Measurements from ENCODE around the gene LRP8.
A peak's percentile ranks its signal among the peaks of the same experiment; 100 is the strongest.

LRP8 gene

DNA sequence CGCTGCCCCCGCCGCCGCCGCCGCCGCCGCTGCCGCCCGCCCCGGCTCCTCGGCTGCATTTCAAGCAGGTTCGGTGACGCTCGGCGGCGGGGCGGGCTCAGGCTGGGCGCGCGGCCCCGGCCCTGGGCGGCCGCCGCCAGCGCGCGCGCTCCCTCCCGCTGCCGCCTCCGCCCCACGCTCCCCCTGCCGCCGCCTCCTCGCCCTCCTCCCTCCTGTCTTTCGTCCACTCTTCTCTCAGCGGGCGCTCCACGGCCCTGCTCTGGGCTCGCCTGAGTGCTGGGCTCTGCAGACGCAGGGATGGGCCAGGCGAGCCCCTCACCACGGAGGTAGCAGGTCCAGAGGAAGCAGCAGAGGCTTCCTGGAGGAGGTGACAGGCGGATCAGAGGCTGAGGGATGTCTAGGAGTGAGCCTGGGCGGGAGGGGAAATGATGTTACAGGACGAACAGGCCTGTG, at the start of gene LRP8:
TSS of gene LRP8 (minus strand) at position 62 of the 453 bp plus-strand sequence. CDS start 158 bp downstream, outside the sequence.
- DNase-seq: no peak

DNA sequence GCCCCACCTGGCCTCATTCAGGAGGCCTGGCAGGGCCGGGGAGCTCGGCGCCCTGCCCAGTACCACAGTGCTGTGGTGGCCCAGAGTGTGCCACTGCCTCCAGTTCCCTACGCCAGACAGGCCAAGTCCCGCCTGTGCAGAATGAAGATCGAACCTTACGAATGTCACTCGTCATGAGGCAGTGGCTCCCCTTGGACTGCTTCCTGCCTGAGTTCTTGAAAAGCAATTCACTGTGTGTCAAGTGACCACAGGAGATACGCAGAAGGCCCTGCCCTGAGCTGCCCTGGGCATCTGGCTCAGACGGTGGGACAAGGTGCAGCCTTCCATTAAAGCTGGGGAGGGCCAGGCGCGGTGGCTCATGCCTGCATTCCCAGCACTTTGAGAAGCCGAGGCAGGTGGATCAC, 49.6 kb upstream of the LRP8 start:
- peak; percentile 32 for DNase-seq

DNA sequence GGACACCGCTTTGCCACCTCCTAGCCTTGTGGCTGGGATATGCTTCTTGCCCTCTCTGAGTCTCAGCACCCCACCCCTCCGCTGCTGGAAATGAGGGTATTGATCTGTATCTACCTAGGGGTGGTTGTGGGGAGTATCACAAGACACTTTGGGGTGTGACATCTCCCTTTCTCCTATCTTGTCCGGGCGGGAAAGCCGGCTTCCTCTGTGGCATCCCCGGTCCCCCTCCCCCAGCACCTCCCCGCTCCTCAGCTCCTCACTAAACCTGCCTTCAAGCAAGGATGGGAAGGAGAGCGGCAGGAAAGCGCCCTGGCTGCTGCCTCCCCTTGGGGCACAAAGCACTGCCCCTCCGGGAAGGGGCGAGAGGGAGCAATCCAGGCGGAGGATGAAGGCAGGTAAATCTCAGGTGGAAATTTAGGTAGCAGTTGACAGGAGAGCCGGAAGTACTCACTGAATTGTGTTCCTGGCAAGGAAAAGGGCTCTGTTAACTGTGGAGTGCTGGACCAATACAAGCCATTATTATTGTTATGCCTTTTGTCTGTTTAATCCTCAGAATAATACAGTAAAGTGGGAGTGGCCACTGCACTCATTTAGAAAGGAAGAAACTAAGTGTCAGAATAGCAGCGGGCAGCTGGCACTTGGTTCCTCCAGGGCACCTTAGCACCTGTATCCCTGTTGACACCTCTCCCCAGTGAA, 49.0 kb upstream of the LRP8 start:
- no peak for DNase-seq

DNA sequence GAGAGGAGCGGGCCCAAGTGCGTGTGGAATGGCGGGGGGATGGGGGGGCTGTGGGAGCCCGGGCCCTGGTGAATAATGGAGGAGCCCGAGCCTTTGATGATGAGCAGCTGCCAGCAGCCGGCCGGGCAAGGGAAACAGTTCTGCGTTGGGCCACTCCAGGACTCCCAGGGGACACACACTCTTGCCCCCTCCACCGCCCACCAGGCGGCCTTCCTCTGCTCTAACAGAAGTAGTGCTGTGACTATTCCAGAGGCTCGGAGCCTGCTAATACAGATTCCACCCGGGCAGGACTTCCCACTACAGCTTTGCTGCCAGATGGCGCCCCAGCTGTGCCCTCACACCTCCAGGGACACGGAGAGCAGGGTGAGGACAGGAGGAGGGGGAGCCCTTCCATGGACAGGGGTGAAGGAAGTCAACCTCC, 48.2 kb upstream of the LRP8 start:
- DNase-seq: peak; percentile 93

DNA sequence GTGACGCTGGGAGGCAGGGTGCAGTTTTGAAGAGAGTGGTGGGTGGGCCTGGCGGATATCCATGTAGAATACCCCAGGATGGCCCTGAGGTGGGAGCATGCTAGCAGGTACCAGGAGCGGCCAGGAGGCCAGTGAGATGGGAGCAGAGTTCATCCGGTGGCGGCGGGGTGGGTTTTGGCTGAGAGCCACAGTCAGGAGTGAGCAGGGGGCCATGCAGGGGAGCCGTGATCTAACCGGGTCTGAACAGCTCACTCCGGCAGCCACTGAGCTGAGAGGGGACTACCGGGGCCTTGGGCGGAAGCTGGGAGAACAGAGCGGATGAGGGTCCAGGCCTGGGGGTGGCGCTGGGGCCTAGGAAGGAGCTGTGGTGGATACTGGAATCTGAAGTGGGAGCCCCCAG, 47.6 kb upstream of the LRP8 start:
- DNase-seq: no peak

DNA sequence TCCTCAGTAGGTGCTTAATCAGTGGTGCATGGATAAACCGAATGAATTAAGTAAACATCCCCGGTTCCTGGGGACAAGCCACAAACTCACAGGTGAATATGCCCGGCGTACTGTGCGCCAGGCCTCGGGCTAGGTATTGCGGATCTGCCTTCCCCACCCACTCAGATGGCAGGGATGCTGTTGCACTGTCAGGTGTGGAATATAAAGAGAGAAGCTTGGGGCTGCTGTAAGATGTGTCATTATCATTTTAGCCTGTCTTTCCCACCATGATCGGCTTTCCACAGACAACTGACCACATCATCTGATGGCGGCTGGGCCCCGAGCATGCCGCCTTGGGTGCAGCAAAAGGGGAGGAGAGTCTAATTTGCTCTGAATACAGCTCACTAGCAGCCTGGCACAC, 45.4 kb upstream of the LRP8 start:
- DNase-seq: no peak

DNA sequence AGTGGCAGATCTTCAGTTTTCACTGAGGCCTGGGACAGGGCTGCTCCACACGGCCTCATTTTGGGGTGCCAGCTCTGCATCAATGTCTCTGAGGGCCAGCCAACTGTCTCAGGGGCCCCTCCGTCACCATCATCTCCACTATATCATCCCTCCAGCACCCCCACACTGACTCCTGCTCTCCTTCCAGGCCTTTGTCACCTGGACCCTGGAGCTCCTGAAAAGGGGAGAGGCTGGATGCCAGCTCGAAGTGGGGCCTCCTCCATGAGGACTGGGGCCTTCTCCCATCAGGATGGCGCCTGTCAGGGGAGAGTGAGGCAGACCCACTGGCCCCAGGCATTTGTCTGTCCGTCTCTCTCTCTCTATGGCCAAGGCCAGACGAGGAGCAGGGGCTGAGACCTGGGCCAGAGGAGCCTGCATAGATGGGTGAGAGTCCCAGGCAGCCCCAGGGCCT, 44.7 kb upstream of the LRP8 start:
- no peak for DNase-seq

DNA sequence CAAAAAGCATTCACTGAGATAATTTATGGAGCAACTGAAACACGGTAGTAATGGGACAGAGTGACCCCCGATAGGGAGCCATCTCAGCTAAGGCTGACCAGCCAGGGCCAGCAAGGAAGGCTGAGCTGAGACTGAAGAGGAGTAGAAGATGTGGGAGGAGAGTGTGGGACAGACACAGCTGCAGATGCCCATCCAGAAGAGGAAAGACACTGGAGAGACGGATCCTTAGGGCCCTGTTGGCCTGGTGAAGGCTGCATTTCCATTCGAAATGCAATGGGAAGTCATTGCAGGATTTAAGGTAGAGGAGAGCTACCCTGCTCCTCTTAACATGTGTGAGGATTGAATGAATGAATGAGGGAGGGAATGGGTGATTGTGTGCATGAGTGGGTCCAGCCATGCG, 44.0 kb upstream of the LRP8 start:
- DNase-seq: no peak

DNA sequence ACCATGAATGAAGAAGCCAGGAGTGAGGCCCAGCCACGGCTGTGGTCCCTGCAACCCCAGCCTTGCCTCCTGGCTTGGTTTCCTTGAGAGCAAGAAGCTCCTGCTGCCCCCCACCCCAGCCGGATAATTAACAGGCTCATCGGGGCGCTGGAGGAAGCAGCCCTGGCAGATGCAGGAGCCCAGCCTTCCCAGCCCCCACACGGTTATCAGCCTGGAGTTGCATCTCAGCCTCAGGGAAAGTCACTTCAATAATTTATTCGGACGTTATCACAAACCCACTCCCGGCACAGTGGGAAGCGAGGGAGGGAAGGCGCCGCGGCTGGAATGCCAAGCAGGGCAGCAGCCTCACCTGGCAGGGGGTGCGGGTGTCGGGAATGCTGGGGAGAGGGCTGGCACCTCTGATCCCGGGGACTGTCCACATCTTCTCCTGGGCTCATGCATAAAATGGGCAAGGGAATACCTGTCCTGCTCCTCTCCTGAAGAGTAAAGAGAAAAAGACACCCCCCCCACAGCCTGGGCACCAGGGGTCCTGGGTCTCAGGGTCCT, 43.3 kb upstream of the LRP8 start:
- no peak for DNase-seq

DNA sequence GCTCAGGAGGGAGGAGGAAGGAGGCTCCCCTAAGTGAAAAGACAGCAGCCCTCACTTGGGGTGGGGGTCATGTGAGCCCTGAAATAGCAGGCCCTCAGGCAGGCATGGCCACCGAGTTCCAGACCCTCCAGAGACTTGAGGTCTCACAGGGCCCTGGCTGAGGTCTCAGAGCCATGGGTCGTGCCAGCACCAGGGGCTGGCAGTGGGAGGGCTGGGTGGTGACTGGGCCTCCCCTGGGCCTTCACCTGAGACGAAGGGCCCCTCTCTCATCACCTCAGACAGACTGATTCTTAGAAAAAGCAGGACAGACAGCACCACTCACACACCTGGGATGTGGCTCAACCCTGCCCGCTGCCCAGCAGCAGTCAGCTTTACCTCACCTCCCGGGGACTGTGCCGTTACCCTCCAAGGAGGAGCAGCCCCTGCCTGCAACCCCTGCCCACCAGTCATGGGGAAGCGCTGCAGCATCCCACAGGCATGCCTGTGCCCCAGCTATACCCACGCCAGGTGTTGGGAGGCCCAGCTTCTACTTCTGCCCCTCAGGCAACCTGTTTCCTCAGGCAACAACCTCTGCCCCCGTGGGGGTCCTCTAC, 42.6 kb upstream of the LRP8 start:
- no peak for DNase-seq

DNA sequence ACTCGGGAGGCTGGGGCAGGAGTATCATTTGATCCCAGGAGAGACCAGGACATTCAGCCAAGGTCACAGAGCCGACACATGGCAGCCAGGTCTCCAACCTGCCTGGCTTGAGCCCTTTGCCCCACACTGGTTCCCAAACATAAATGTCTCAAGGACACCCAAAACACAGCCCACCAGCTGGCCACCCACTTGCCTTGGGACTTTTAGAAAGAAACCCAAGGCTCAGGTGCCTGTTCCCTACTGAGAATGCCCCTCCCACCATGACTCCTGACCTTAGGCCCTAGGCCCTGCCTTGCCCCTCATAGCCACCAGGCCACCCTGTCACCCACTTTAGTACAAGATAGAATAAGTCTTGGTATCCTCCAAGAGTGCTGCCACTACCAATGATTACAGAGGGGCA, 41.9 kb upstream of the LRP8 start:
- DNase-seq: no peak

DNA sequence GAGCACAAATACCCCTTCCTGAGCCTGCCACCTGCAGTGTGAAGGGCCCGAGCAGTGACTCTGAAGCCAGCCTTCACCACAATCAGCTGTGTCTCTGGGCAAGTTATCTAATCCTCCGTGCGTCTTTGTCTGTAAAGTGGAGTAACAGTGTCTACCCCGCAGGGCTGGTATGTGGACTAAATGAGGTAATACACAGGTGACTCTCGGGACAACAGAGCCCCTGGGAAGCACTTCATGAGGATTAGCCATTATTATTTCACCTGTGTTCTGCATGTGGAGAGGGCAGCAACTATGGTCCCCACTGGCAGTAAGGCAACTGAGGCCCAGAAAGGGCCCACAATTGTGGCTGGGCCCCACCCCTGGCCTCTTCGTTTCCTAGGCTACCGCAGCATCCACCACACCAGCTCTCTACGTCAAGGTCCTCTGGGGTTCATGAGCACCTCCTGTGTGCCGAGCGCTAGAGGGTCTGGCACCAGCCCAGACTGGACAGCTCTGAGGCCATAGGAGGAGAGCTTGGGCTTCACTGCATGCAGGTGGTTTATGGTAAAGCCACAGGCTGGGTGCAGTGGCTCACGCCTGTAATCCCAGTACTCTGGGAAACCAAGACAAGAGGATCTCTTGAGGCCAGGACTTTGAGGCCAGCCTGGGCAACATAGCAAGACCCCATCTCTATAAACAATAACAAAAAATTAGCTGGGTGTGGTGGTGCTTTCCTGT, 41.3 kb upstream of the LRP8 start:
- DNase-seq: no peak

DNA sequence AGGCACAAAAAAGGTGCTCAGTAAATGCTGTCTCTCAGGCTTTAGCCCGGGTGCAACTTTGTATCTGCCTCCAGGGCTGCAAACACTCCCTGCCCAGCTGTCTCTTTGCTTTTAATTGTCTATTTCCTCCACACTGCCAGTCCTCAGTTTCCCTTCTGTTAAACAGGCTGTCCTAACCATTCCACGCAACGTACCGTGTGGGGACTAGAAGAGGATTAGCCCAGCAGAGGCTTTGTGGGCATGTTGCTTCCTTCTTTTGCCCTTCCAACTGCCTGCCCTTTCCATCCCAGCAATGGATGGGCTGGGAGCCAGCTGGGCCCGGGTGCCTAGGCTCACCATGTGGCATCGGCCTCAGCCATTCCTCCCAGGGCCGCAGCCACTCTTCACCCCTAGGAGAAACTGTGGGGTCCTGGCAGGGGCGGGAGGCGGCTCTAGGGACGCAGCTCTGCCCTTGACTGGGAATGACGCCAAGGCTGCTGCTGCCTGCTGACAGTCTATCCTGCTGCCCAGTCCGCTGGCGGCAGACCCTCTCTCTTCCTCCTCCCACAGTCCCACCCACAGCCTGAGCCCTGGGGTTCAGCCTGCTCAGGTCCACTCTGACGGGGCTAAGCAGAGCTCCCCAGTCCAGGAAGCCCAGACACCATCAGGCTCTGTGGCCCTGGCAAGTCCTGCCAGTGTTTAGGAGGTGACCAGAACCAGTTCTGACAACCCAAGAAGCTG, 40.6 kb upstream of the LRP8 start:
- peak; percentile 30 for DNase-seq

DNA sequence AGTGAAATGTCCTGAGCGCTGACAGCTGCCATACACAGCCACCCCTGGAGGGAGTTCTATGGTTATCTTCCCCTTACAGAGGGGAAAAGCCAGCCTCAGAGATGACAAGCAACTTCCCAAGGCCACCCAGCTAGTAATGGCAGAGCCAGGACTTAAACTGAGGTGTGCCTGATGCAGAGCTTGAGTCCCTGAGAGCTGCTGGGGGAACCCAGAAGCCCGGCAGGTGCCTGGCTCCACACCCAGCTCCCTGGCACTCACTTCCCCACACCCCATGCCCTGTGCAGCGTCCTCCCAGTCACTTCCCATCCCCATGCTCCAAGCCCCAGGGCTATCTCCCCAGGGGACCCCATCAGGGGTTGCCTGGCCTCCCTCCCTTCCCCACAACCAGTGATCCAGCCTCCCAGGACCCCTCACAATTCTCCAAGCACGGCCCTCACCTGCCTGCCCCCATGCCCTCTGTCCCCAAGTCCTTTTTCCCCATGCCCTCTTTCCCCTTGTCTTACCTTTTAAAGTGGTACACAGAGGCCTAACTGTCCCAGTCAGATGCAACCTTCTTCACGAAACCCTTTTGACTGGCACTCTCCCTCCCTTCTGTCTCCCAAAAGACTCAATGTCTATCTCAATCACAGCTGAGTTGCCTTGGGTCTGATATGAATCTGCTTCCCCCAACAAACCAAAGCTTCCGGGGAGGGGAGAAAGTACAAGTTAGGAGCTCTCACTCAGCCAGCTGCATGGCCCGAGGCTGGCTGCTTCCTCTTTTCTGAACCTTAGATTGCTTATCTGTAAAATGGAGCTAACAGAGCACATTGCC, 39.8 kb upstream of the LRP8 start:
- DNase-seq: no peak

DNA sequence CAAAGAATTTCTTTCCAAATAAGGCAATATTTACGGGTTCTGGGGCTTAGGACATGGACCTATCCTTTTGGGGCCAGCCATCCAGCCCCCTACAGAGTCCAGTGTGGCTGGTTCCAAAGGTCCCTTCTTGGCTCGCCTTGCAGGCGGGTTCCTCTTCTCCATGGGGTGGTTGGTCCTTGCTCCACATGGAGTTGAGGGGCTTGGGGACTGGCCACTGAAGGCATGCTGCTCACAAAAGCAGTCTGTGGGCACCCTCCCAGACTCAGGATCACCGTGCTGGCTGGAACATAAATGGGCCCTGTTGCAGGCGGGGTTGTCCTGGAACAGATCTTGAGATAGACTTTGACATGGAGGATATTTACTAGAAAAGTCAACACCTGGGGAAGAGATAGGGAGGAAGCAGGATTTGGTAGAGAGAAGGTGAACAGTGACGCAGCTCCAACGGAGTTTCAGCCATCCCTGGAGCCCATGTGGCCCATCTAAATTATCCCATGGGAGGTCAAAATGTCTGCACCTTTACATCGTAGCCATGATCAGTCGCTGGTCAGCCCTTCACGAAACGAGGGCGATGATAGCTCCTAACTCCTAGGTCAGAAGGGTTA, 39.1 kb upstream of the LRP8 start:
- DNase-seq: no peak

DNA sequence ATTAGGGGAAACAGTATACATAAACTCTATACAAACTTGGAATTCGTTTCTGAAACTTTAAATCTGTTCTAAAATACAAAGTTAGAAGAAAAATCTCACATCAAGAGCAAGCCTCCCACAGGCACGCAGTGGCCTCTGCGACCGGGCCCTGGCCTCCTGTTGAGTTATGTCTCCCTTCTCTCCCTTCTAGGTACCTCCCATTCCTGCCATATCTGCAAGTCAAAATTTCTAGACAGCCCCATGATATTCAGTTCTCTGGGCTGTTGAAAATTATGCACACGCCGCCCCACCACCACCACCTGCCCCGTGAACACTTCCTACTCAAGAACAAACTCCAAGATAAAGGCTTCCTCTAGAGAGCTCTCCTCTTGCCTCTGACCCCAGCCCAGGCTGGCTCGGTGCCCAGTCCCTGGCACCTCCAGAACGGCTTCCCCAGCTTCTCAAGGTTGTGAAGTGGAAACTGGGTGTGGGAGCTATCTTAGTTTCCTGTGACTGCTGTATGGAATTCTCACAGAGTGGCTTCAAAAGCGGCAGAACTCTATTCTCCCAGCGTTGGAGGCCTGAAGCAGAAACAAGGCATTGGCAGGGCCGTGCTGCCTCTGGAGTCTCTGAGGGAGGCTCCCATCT, 37.7 kb upstream of the LRP8 start:
- DNase-seq: no peak

DNA sequence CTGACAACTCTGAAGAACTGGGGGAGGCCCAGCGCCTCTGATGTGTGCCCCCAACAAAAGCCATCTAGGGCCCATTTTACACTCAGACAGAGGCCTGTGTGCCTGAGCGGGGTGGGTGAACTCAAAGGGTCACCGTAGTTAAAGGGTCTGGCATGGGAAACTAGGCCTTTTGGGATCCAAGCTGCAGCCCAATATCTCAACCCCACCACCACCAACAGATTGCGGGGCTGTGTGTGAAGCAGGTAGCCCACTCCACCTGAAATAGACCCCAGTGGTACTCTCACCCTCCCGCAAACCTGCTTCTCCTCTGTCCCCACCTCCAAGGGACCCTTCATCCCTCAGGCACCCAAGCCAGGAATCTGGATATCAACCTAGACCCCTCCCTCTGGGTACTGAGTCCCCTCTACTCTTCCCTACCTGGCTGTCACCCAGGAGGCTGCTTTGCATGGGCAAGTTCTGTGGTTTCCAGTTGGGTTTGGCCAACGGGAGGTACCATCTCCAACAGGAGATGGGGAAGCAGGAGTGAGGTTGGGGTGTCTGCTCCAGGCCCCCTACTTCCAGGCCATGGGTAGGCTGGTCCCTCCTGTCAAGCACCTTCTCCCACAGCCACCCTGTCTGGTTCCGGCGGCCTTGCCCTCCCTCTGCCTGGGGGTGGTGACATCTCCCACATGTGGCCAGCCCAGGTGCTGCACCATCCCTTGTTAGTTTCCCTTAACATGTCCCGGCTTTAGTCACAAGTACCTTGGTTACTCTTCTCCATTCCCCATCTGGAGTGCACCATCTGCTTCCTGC, 35.2 kb upstream of the LRP8 start:
- DNase-seq: peak; percentile 70

DNA sequence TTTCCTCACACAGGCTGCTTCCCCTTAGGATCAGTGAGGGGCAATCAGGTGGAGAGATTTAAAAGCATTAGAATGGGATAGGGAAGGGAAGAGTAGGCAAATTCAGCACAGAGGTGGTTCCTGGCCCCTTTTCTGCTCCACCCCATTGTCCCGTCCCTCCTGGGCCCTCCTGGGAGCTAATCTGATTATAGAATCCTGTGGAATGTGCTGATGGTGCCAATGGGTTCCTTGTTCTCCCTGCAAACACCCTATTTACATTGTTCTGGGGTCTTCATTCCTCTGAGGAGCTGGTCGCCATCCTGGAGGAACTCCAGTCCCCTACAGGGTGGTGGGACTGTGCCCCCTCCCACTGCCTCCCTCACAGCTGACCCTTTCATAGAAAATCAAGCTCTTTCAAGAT, 34.4 kb upstream of the LRP8 start:
- DNase-seq: no peak

DNA sequence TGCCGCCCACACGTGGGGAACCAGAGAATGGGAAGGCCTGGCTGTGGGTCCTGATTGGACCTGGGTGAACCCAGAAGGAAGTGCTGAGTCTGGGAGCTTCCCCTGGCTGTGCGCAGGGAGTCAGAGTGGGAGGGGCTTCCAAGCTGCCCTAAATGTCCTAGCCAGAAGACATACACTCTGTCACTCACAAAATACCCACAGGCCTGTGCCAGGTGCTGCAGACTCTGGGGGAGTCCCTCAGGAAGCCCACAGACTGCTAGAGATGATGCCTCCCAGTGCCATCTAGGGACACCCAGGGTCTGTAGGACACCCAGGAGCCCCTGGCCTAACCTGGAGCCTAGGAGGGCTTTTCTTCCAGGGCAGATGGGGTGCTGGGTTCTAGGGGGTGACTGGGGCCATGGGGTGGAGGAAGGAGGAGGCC, 33.7 kb upstream of the LRP8 start:
- DNase-seq: no peak

DNA sequence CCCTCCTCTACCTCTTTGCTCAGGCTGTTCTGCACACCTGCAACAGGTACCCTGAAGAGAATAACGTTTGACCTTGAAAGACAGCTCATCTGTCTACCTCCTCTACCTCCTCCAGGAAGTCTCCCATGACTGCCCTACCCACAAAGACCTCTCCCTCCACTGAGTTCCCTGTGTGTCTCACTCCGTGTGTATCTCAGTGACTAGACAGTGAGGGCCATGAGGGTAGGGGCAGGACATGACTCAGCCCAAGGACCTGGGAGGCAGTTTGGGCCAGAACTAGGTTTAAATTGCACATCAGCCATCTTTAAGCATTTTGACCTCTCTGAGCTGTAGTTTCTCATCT, 32.0 kb upstream of the LRP8 start:
- DNase-seq: no peak
